Measurements from ENCODE around the gene SH2D6.

DNA sequence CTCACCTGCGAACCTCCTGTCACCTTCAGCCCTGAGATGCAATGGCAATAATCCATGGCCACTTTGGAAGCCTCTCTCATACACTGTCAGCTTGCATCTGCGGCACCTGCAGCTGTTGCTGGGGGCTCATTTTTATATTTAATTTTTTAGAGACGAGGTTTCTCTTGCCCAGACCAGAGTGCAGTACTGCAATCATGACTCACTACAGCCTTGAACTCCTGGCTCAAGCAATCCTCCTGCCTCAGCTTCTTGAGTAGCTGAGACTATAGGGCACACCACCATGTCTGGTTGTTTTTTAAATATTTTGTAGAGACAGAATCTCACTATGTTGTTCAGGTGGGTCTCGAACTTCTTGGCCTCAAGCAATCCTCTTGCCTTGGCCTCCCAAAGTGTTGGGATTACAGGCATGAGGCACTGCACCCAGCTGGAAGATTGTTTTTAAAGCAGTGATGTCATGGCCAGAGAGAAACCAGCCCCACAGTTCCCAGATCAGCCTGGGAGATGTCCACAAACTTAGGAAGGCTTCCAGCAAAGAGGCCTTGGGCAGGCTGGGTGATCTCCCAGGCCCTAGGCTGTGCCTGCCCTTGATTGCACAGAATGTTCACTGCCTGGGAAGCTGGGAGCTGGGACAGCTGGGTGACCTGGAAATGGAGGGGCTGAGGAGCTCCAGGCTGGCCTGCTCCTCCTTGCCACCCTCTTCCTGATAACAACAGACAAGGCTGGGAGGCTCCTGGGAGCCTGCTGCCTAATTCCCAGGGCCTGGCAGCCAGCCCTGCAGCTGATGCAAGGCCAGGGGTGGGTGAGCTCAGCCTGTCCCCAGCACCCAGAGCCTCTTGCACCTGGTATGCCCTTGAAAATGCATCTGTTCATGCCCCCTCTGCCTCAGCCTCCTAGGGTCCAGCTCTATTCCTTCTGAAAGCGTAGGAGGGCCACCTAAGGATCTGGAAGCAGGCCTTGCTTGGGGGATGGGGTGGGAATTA lies 27.1 kb downstream of the SH2D6 start:
- no peak for TF ChIP-seq EZH2 (IDR thresholded peaks at IDR 0.05; ENCODE audit: insufficient read depth, poor library complexity, severe bottlenecking)
- TF ChIP-seq EZH2phosphoT487 (IDR thresholded peaks at IDR 0.05; ENCODE audit: insufficient read depth, low read depth), result no peak

All from GM23248 (cell line).